Hepatocyte (in vitro differentiated cells): Measurements from ENCODE around the gene C9orf57.

Experiments used
- EZH2phosphoT487 ChIP-seq: fragments of 200-600 bp; sonication (generic); IDR thresholded peaks from one replicate; pipeline ENCODE4 v1.6.1; 2018; ENCODE audit warnings: antibody characterized with exemption, mild to moderate bottlenecking, low read depth, moderate library complexity; ENCODE audit not compliant: unreplicated experiment, severe bottlenecking
- TF ChIP-seq, protein P1 (sequence below): fragments of 200-600 bp; sonication (generic); IDR thresholded peaks from 2 replicates; pipeline ENCODE4 v1.5.1; 2016; ENCODE audit warnings: antibody characterized with exemption, mild to moderate bottlenecking; ENCODE audit not compliant: poor library complexity

DNA sequence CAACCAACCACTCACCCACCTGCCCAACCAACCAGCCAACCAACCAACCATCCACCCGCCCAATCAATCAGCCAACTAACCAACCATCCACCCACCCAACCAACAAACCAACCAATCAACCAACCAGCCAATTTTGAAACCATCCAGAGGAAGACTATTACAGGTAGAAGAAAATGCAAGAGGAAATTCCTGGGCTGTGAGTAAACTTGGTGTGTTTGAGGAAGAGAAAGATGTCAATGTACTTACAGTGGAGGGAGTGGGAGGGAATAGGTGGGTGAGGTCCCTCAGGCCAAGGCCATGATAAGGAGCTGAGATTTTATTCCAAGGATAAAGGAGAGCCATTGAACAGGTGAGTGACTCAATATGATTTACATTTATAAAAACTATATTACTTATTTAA is 30.4 kb downstream of the C9orf57 start:
- no peak for TF ChIP-seq EZH2phosphoT487
- TF ChIP-seq, protein P1, sequence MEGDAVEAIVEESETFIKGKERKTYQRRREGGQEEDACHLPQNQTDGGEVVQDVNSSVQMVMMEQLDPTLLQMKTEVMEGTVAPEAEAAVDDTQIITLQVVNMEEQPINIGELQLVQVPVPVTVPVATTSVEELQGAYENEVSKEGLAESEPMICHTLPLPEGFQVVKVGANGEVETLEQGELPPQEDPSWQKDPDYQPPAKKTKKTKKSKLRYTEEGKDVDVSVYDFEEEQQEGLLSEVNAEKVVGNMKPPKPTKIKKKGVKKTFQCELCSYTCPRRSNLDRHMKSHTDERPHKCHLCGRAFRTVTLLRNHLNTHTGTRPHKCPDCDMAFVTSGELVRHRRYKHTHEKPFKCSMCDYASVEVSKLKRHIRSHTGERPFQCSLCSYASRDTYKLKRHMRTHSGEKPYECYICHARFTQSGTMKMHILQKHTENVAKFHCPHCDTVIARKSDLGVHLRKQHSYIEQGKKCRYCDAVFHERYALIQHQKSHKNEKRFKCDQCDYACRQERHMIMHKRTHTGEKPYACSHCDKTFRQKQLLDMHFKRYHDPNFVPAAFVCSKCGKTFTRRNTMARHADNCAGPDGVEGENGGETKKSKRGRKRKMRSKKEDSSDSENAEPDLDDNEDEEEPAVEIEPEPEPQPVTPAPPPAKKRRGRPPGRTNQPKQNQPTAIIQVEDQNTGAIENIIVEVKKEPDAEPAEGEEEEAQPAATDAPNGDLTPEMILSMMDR, result no peak
